ENCODE data around the gene FOXP3.

GRCh38 chrX:49205443-49205842, 59.1 kb downstream of the FOXP3 start:
- no peak for TF ChIP-seq CTCF (IDR thresholded peaks at IDR 0.05; ENCODE audit: extremely low read depth in 1 of 2, insufficient read depth in 1 of 2, low read depth in 1 of 2, low read length in 2 of 2)
- TF ChIP-seq, protein P1, sequence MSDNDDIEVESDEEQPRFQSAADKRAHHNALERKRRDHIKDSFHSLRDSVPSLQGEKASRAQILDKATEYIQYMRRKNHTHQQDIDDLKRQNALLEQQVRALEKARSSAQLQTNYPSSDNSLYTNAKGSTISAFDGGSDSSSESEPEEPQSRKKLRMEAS (IDR thresholded peaks at IDR 0.05; ENCODE audit: insufficient read depth, insufficient read length), result no peak
- no peak for TF ChIP-seq EZH2 (IDR thresholded peaks at IDR 0.05; ENCODE audit: borderline replicate concordance, low read depth, low read length, severe bottlenecking)
- no peak for TF ChIP-seq POLR2A (IDR thresholded peaks at IDR 0.05; ENCODE audit: low read depth, low read length)
- TF ChIP-seq POLR2AphosphoS5 (IDR thresholded peaks at IDR 0.05; ENCODE audit: insufficient read depth, low read depth, low read length), result no peak
- TF ChIP-seq MYC (IDR thresholded peaks at IDR 0.05; ENCODE audit: low read depth, low read length), result no peak
- no peak for TF ChIP-seq JUN (IDR thresholded peaks at IDR 0.05; ENCODE audit: borderline replicate concordance, insufficient read depth, insufficient read length, low read depth)

Measured in endothelial cell of umbilical vein (primary cell).